Umbilical cord (tissue), 2 donors: ENCODE results near the gene STX1A. TPM values are rescaled to one million over a fixed set of nuclear protein-coding genes. Genes with fewer than 3 reads are reported as not detected.

Source experiments
- DNase-seq: peaks from one replicate; pipeline ENCODE4 v3.0.0-alpha.2; 2015; ENCODE audit warnings: low spot score
- total RNA-seq: library from RNA; depleted of rRNA; stranded (reverse); fragments of >200 nt; gene quantifications from one replicate; pipeline ENCODE4 v1.2.3, GENCODE V29; 2014; ENCODE audit warnings: low replicate concordance; ENCODE audit not compliant: insufficient read depth

Gene STX1A
- total RNA-seq, 1 donor from 2014 or later, result 24.6 TPM

- DNase-seq, result no peak
Observed at GRCh38 chr7:73652541-73652949, 66.9 kb downstream of the STX1A start.

GRCh38 chr7:73650524-73650923, 68.9 kb downstream of the STX1A start:
- no peak for DNase-seq

- no peak for DNase-seq
Observed at GRCh38 chr7:73649576-73649975, 69.9 kb downstream of the STX1A start.

Other genes starting within 250 kb of the STX1A start
- 57.8 TPM for gene BAZ1B, start 197.4 kb downstream of the STX1A start, total RNA-seq
- 11.6 TPM for gene BCL7B, start 162.0 kb downstream of the STX1A start, total RNA-seq
- 19.7 TPM for gene TBL2, start 141.1 kb downstream of the STX1A start, total RNA-seq
- 1.7 TPM for gene MLXIPL, start 95.1 kb downstream of the STX1A start, total RNA-seq
- 10.1 TPM for gene VPS37D, start 51.8 kb downstream of the STX1A start, total RNA-seq
- gene DNAJC30, start 36.2 kb downstream of the STX1A start, total RNA-seq, result 0.96 TPM
- gene BUD23, start 36.1 kb downstream of the STX1A start, total RNA-seq, result 47.4 TPM
- gene ABHD11, start 19.1 kb upstream of the STX1A start, total RNA-seq, result 2.2 TPM
- gene CLDN3, start 50.6 kb upstream of the STX1A start, total RNA-seq, result 0.72 TPM
- gene CLDN4, start 111.3 kb upstream of the STX1A start, total RNA-seq, result 17.6 TPM
- not detected for gene METTL27, start 122.8 kb upstream of the STX1A start, total RNA-seq
- not detected for gene TMEM270, start 141.5 kb upstream of the STX1A start, total RNA-seq